ENCODE results near the gene CRACR2A. TPM values are rescaled to one million over a fixed set of nuclear protein-coding genes. Genes with fewer than 3 reads are reported as not detected.

CRACR2A gene
- total RNA-seq, 4 donors from 2014 or later: 4.8 to 18.2 (median 10.6) TPM

GRCh38 chr12:3673981-3674708, 78.8 kb downstream of the CRACR2A start:
- no peak for DNase-seq (ENCODE audit: low spot score in 2 of 2)
- 85% methylated on average over 9 of the region's 9 CpGs for WGBS
- no peak for TF ChIP-seq EP300 (IDR thresholded peaks at IDR 0.05)
- TF ChIP-seq POLR2AphosphoS5 (IDR thresholded peaks at IDR 0.05): no peak
- TF ChIP-seq, protein P1, sequence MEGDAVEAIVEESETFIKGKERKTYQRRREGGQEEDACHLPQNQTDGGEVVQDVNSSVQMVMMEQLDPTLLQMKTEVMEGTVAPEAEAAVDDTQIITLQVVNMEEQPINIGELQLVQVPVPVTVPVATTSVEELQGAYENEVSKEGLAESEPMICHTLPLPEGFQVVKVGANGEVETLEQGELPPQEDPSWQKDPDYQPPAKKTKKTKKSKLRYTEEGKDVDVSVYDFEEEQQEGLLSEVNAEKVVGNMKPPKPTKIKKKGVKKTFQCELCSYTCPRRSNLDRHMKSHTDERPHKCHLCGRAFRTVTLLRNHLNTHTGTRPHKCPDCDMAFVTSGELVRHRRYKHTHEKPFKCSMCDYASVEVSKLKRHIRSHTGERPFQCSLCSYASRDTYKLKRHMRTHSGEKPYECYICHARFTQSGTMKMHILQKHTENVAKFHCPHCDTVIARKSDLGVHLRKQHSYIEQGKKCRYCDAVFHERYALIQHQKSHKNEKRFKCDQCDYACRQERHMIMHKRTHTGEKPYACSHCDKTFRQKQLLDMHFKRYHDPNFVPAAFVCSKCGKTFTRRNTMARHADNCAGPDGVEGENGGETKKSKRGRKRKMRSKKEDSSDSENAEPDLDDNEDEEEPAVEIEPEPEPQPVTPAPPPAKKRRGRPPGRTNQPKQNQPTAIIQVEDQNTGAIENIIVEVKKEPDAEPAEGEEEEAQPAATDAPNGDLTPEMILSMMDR (IDR thresholded peaks at IDR 0.05): no peak
- TF ChIP-seq POLR2A (IDR thresholded peaks at IDR 0.05): no peak
- no peaks in the 10 kb centered on the region for H3K27me3 ChIP-seq
- peaks cover 6% of the 10 kb centered on the region for H3K36me3 ChIP-seq
- H3K9me3 ChIP-seq: no peaks in the 10 kb centered on the region
- no peak overlapping the region for H3K4me3 ChIP-seq
- H3K27ac ChIP-seq: no peak overlapping the region
- H3K4me1 ChIP-seq: no peaks in the 10 kb centered on the region

DNA sequence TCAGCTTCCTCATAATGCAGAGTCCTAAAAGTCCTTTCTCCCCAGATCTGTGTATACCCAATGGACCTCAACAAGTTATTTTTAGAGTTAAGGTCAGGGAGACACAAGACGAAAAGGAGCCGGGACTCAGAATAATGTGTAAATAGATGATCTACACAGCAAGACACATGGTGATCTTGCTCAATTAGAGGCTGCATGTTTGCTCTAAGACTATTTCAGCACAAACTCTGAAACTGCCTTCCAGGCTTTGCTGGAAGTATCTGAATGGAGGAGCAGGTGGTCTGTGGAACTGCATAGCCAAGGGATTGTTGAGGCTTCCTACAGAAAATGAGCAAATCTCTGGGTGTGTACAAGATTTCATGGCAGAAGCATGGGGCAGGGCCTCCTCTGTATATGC, 80.8 kb downstream of the CRACR2A start:
- H3K9me3 ChIP-seq: no peaks in the 10 kb centered on the region
- no peak for DNase-seq (ENCODE audit: low spot score in 2 of 2)
- H3K27ac ChIP-seq: no peak overlapping the region
- no peaks in the 10 kb centered on the region for H3K27me3 ChIP-seq
- TF ChIP-seq EP300 (IDR thresholded peaks at IDR 0.05): no peak
- no peak for TF ChIP-seq POLR2AphosphoS5 (IDR thresholded peaks at IDR 0.05)
- no peak for TF ChIP-seq POLR2A (IDR thresholded peaks at IDR 0.05)
- TF ChIP-seq, protein P1 (IDR thresholded peaks at IDR 0.05): no peak
- no peaks in the 10 kb centered on the region for H3K4me1 ChIP-seq
- 80% methylated on average over 2 of the region's 2 CpGs for WGBS
- H3K4me3 ChIP-seq: no peak overlapping the region
- peaks cover 6% of the 10 kb centered on the region for H3K36me3 ChIP-seq

GRCh38 chr12:3671330-3672112, 81.4 kb downstream of the CRACR2A start:
- no peak for DNase-seq (ENCODE audit: low spot score in 2 of 2)
- Histone ChIP-seq H3K9me3 (no peaks in the 10 kb centered on the region), H3K27ac (no peak overlapping the region), H3K36me3 (peaks cover 6% of the 10 kb centered on the region), H3K4me3 (no peak overlapping the region), H3K4me1 (no peaks in the 10 kb centered on the region), H3K27me3 (no peaks in the 10 kb centered on the region)
- TF ChIP-seq EP300 (IDR thresholded peaks at IDR 0.05): no peak
- TF ChIP-seq, protein P1 (IDR thresholded peaks at IDR 0.05): no peak
- no peak for TF ChIP-seq POLR2A (IDR thresholded peaks at IDR 0.05)
- TF ChIP-seq POLR2AphosphoS5 (IDR thresholded peaks at IDR 0.05): no peak
- WGBS: 88% methylated on average over 4 of the region's 4 CpGs

GRCh38 chr12:3670083-3670620, 82.8 kb downstream of the CRACR2A start:
- no peaks in the 10 kb centered on the region for H3K4me1 ChIP-seq
- H3K4me3 ChIP-seq: no peak overlapping the region
- 89% methylated on average over 5 of the region's 5 CpGs for WGBS
- H3K9me3 ChIP-seq: no peaks in the 10 kb centered on the region
- TF ChIP-seq, protein P1 (IDR thresholded peaks at IDR 0.05): no peak
- no peak for TF ChIP-seq POLR2A (IDR thresholded peaks at IDR 0.05)
- no peaks in the 10 kb centered on the region for H3K27me3 ChIP-seq
- peaks cover 10% of the 10 kb centered on the region for H3K36me3 ChIP-seq
- no peak for DNase-seq (ENCODE audit: low spot score in 2 of 2)
- H3K27ac ChIP-seq: no peak overlapping the region

DNA sequence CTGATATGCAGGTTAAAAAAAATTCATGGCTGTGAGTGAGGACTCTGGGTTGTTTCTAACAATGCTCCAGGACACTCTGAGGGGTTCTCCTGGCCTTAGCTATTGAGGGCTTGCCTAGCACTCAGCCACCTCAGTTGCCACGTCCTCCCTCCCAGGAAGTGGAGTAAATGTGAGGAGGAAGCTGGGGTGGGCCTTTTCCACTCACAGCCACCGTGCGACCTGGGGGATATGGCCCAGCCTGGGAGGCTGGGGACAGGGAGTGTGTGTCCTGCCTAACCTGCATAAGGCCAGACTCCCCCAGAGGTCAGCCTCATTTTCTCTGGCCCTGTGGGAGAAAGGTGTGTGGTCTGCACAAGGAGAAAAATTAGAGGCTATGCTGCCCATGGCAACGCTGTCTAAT, 83.3 kb downstream of the CRACR2A start:
- Histone ChIP-seq H3K9me3 (no peaks in the 10 kb centered on the region), H3K36me3 (peaks cover 10% of the 10 kb centered on the region), H3K27me3 (no peaks in the 10 kb centered on the region), H3K4me3 (no peak overlapping the region), H3K27ac (no peak overlapping the region), H3K4me1 (no peaks in the 10 kb centered on the region)
- 85% methylated on average over 3 of the region's 4 CpGs for WGBS
- no peak for DNase-seq (ENCODE audit: low spot score in 2 of 2)
- TF ChIP-seq POLR2AphosphoS5 (IDR thresholded peaks at IDR 0.05) (no peak), EP300 (IDR thresholded peaks at IDR 0.05) (no peak), POLR2A (IDR thresholded peaks at IDR 0.05) (no peak)
- TF ChIP-seq, protein P1 (IDR thresholded peaks at IDR 0.05): no peak

Data from suprapubic skin (tissue), 4 donors.